ENCODE results near the gene LRRC53. TPM values are rescaled to one million over a fixed set of nuclear protein-coding genes. Genes with fewer than 3 reads are reported as not detected.

Gene LRRC53
- total and polyA plus RNA-seq, 9 of the 15 experiments (the other 6 are each of a cell fraction or from before 2014, with no cell fraction given): not detected

GRCh38 chr1:74526708-74527107 lies 14.3 kb upstream of the LRRC53 start:
- H3K9me3 ChIP-seq (replicated peaks; ENCODE audit: control insufficient read depth, insufficient read depth, low read depth, low read length): no peaks in the 10 kb centered on the region
- no peak for ATAC-seq
- TF ChIP-seq RB1 (IDR thresholded peaks at IDR 0.05; ENCODE audit: low read depth): no peak
- no peak for TF ChIP-seq CBX8 (IDR thresholded peaks at IDR 0.05; ENCODE audit: borderline replicate concordance, extremely low read depth, low read depth, low read length, poor library complexity, severe bottlenecking)
- TF ChIP-seq STAT5A (IDR thresholded peaks at IDR 0.05; ENCODE audit: borderline replicate concordance, low read length): no peak
- no peak for TF ChIP-seq NCOR1 (IDR thresholded peaks at IDR 0.05)
- TF ChIP-seq KLF10 (CRISPR knock-in tag; IDR thresholded peaks at IDR 0.05): no peak
- ChIA-PET CTCF (ENCODE audit: low intra/inter-chr PET ratio) (no interaction called here), POLR2A (interaction anchor here (0.6 kb wide), 1 partner anchor 1316 kb away, joined by 3 read pairs; no protein-coding TSS in a partner anchor)
- H3K27me3 ChIP-seq (ENCODE audit: control insufficient read depth in 2 of 2, insufficient read depth in 2 of 2, low read length in 2 of 2): no peaks in the 10 kb centered on the region
- no peak for FAIRE-seq
- H2AFZ ChIP-seq (ENCODE audit: low read depth, low read length): no peak overlapping the region
- intact Hi-C loops (cut with micrococcal nuclease) (no loop called here), in situ Hi-C loops (cut with MboI) (no loop called here)
- H3K79me2 ChIP-seq (ENCODE audit: control insufficient read depth, insufficient read depth, low read length): no peaks in the 10 kb centered on the region
- H3K4me1 ChIP-seq (replicated peaks in 1 of 2; ENCODE audit: control insufficient read depth in 2 of 2, insufficient read depth in 2 of 2, low read length in 2 of 2): no peaks in the 10 kb centered on the region
- no peak overlapping the region for H3K4me2 ChIP-seq (ENCODE audit: insufficient read depth, low read length)
- no peaks in the 10 kb centered on the region for H4K20me1 ChIP-seq (replicated peaks; ENCODE audit: control insufficient read depth, insufficient read depth, low read length)
- WGBS (ENCODE audit: insufficient coverage, low coverage, missing lambda C conversion rate): 2% methylated on average over 2 of the region's 2 CpGs
- no peak overlapping the region for H3K4me3 ChIP-seq
- H3K9ac ChIP-seq (ENCODE audit: insufficient read depth in 1 of 2, low read depth in 2 of 2, low read length in 2 of 2): no peak overlapping the region
- no TSS peak for BruUV-seq (replicated peaks)
- H3K36me3 ChIP-seq (ENCODE audit: control insufficient read depth, insufficient read depth, low read length): no peaks in the 10 kb centered on the region
- DNase-seq (ENCODE audit: extremely low read depth in 1 of 4, low spot score in 3 of 4): no peak
- no peaks in the 10 kb centered on the region for H3K9me1 ChIP-seq (ENCODE audit: control insufficient read depth, insufficient read depth, low read length)
- no peak overlapping the region for H3K27ac ChIP-seq (ENCODE audit: extremely low read depth, low read depth, low read length)

GRCh38 chr1:74523873-74524480 lies 11.6 kb upstream of the LRRC53 start:
- in situ Hi-C loops (cut with MboI): no loop called here
- DNase-seq (ENCODE audit: extremely low read depth in 1 of 4, low spot score in 3 of 4): no peak
- Histone ChIP-seq H4K20me1 (replicated peaks; ENCODE audit: control insufficient read depth, insufficient read depth, low read length) (no peaks in the 10 kb centered on the region), H3K4me2 (ENCODE audit: insufficient read depth, low read length) (no peak overlapping the region), H3K9me3 (replicated peaks; ENCODE audit: control insufficient read depth, insufficient read depth, low read depth, low read length) (0 out of 2 replicates have a peak, but pooled peaks cover 2% of the 10 kb centered on the region), H3K36me3 (ENCODE audit: control insufficient read depth, insufficient read depth, low read length) (no peaks in the 10 kb centered on the region), H3K79me2 (ENCODE audit: control insufficient read depth, insufficient read depth, low read length) (no peaks in the 10 kb centered on the region), H3K9ac (ENCODE audit: insufficient read depth in 1 of 2, low read depth in 2 of 2, low read length in 2 of 2) (no peak overlapping the region), H3K27me3 (ENCODE audit: control insufficient read depth in 2 of 2, insufficient read depth in 2 of 2, low read length in 2 of 2) (no peaks in the 10 kb centered on the region), H3K27ac (ENCODE audit: extremely low read depth, low read depth, low read length) (no peak overlapping the region), H3K4me3 (no peak overlapping the region), H3K9me1 (ENCODE audit: control insufficient read depth, insufficient read depth, low read length) (no peaks in the 10 kb centered on the region), H3K4me1 (replicated peaks in 1 of 2; ENCODE audit: control insufficient read depth in 2 of 2, insufficient read depth in 2 of 2, low read length in 2 of 2) (no peaks in the 10 kb centered on the region), H2AFZ (ENCODE audit: low read depth, low read length) (no peak overlapping the region)
- TF ChIP-seq ZNF778 (CRISPR knock-in tag; IDR thresholded peaks at IDR 0.05): no peak
- TF ChIP-seq ZNF175 (CRISPR knock-in tag; IDR thresholded peaks at IDR 0.05; ENCODE audit: low read depth): no peak
- no peak for TF ChIP-seq PYGO2 (tag; IDR thresholded peaks at IDR 0.05)
- TF ChIP-seq NCOA2 (IDR thresholded peaks at IDR 0.05; ENCODE audit: partially characterized antibody in 2 of 2): no peak
- no peak for TF ChIP-seq TRIM24 (IDR thresholded peaks at IDR 0.05)
- TF ChIP-seq STAT6 (CRISPR knock-in tag; IDR thresholded peaks at IDR 0.05): no peak
- no peak for TF ChIP-seq ZNF511 (CRISPR knock-in tag; IDR thresholded peaks at IDR 0.05)
- no peak for TF ChIP-seq FUS (optimal IDR thresholded peaks at IDR 0.05; ENCODE audit: low read depth, low read length)
- TF ChIP-seq HDAC3 (IDR thresholded peaks at IDR 0.05; ENCODE audit: borderline replicate concordance, partially characterized antibody): no peak
- ChIA-PET POLR2A (no interaction called here), CTCF (ENCODE audit: low intra/inter-chr PET ratio) (no interaction called here)
- intact Hi-C loops (cut with micrococcal nuclease): no loop called here
- 0% methylated on average over 1 of the region's 2 CpGs for WGBS (ENCODE audit: insufficient coverage, low coverage, missing lambda C conversion rate)
- FAIRE-seq: no peak
- ATAC-seq: no peak
- no TSS peak for BruUV-seq (replicated peaks)
